Heart left ventricle (tissue), 16 donors: ENCODE data around the gene NADSYN1. TPM values are rescaled to one million over a fixed set of nuclear protein-coding genes. Genes with fewer than 3 reads are reported as not detected.
"Not testable (repeated sequence)": the region's sequence is repeated elsewhere in the genome, so short reads cannot be mapped to it uniquely, and the experiment has no call there.

Experiments used
- ATAC-seq, 4 donors: fragments of 200-7000 bp; cut with Tn5 transposase; one replicate each; pipeline ENCODE4 v1.9.1; 2020 to 2022; ENCODE audit warnings: moderate library complexity in 4 of 4, mild to moderate bottlenecking in 3 of 4, moderate number of reproducible peaks in 1 of 4
- DNase-seq, 5 donors: peaks; one replicate each; pipeline ENCODE4 v3.0.0-alpha.2; 2020
- H3K27ac ChIP-seq, 12 donors: fragments of 200-600 bp; sonication (generic) in 4 of 12; one replicate each; pipeline versions ENCODE4 v1.5.0 to v1.8.0; 2016 to 2022; ENCODE audit warnings: mild to moderate bottlenecking in 2 of 12
- H3K27me3 ChIP-seq, 9 donors: fragments of 200-600 bp; sonication (generic) in 2 of 9; one replicate each; pipeline versions ENCODE4 v1.5.1 to v1.8.0; 2016 to 2022; ENCODE audit warnings: mild to moderate bottlenecking in 3 of 9
- H3K36me3 ChIP-seq, 9 donors: fragments of 200-600 bp; sonication (generic) in 2 of 9; one replicate each; pipeline versions ENCODE4 v1.5.0 to v1.8.0; 2018 to 2022; ENCODE audit warnings: mild to moderate bottlenecking in 2 of 9
- H3K4me1 ChIP-seq, 12 donors: fragments of 200-600 bp; sonication (generic) in 4 of 12; one replicate each; pipeline versions ENCODE4 v1.5.0 to v1.8.0; 2016 to 2022; ENCODE audit warnings: mild to moderate bottlenecking in 3 of 12
- H3K4me3 ChIP-seq, 12 donors: fragments of 200-600 bp; sonication (generic) in 4 of 12; one replicate each; pipeline versions ENCODE4 v1.5.0 to v1.8.0; 2017 to 2022; ENCODE audit warnings: mild to moderate bottlenecking in 9 of 12, moderate library complexity in 4 of 12
- H3K9me3 ChIP-seq, 12 donors: fragments of 200-600 bp; sonication (generic) in 4 of 12; one replicate each; pipeline versions ENCODE4 v1.5.0 to v1.8.0; 2016 to 2022; ENCODE audit warnings: mild to moderate bottlenecking in 1 of 12
- CTCF ChIP-seq, 12 donors: fragments of 200-600 bp; sonication (generic) in 4 of 12; IDR thresholded peaks; one replicate each; pipeline versions ENCODE4 v1.5.0 to v1.8.0; 2018 to 2022; ENCODE audit warnings: antibody characterized with exemption in 12 of 12, mild to moderate bottlenecking in 5 of 12
- POLR2A ChIP-seq, 2 donors: fragments of 450-650 bp; IDR thresholded peaks; one replicate each; pipeline ENCODE4 v1.6.1; 2017; ENCODE audit warnings: antibody characterized with exemption in 2 of 2, mild to moderate bottlenecking in 2 of 2, moderate library complexity in 2 of 2
- WGBS, 4 donors: extraction: QIAGEN DNeasy Blood & Tissue Kit in 2 of 4; methylation state at CpG; one replicate each; pipeline versions ENCODE4 v1.1.5 to v1.1.7; 2013 to 2018; 5-methylcytosine and 5-hydroxymethylcytosine counted together
- intact Hi-C, 10 donors: fragments of 100-400 bp; cut with DNase I; formaldehyde crosslinking; loops; one replicate each; pipeline versions ENCODE4 v1.11.1 to v1.14.2; 2022
- polyA plus RNA-seq, 2 donors: library from polyadenylated mRNA; stranded (reverse); fragments of 200-250 nt; gene quantifications; one replicate each; pipeline ENCODE4 v1.2.3, GENCODE V29; 2013
- total RNA-seq, 9 donors: library from RNA; depleted of rRNA in 2 of 9; stranded (reverse); fragments of >200 nt in 2 of 9; fragmentation: NEBNext Ultra II Directional in 3 of 9; extraction: Animal tissue kit (Norgen Biotek cat#: 25700) in 3 of 9; gene quantifications; one replicate each; pipeline versions ENCODE4 v1.1.0 to v1.2.4, GENCODE V29; 2016 to 2023
- donor health status: ischemic (EF 13 %, LVEDD 7.1; RV severe dilation, severe dysfunction).
- donor health status: healthy with polysubstance abuse.
- donor health status: DM: no; HTN: yes; CAD: no.
- donor health status: DM: no; HTN: no; CAD: no.
- donor health status: ischemic (EF 25% LVEDD 6.9; RV normal size, moderate dysfunction).
- donor health status: ischemic (EF 25% LVEDD 5.7; RV mildly dilated, moderate dysfunction).
- donor health status: healthy.
- donor health status: DM: yes; HTN: yes; CAD: no.
- donor health status: ischemic (EF 35%, LVEDD 5.7; RV mildly dilated, moderate dysfunction).
- donor health status: nonischemic (EF 11% LVEDD 7.7; RV severe dilation, severe dysfunction).
- donor health status: DM: yes; HTN: yes; CAD: no.
- donor health status: PGD.
- donor health status: ischemic (EF 29% LVEDD 5.4; RV normal size, mild dysfunction).
- donor health status: nonischemic (EF 23%, LVEDD 6.1; RV moderate dilation, normal function).

The NADSYN1 gene
- total and polyA plus RNA-seq, 11 donors: 11.4 to 41.9 (median 19.4) TPM

- DNase-seq: no peak
- no peak for ATAC-seq
- WGBS, 4 donors: 74 to 86% (median 83%) methylated on average over 4 of the region's 4 CpGs
- TF ChIP-seq CTCF (IDR thresholded peaks at IDR 0.05): no peak
- no peak for TF ChIP-seq POLR2A (IDR thresholded peaks at IDR 0.05)
- H3K4me1 ChIP-seq: no peaks in the 10 kb centered on the region
- no peak overlapping the region for H3K27ac ChIP-seq
- no peaks in the 10 kb centered on the region for H3K27me3 ChIP-seq
- H3K9me3 ChIP-seq: no peaks in the 10 kb centered on the region
- intact Hi-C loops: no loop called here
- no peak overlapping the region for H3K4me3 ChIP-seq
- no peaks in the 10 kb centered on the region for H3K36me3 ChIP-seq
Measured at GRCh38 chr11:71538666-71538990, 85.6 kb downstream of the NADSYN1 start.

- no peak for TF ChIP-seq POLR2A (IDR thresholded peaks at IDR 0.05)
- no peak for TF ChIP-seq CTCF (IDR thresholded peaks at IDR 0.05)
- Histone ChIP-seq H3K27ac (no peak overlapping the region), H3K4me3 (no peak overlapping the region), H3K36me3 (no peaks in the 10 kb centered on the region), H3K4me1 (no peaks in the 10 kb centered on the region), H3K9me3 (no peaks in the 10 kb centered on the region), H3K27me3 (no peaks in the 10 kb centered on the region)
- WGBS, 4 donors: 77 to 84% (median 82%) methylated on average over 11 of the region's 11 CpGs
- DNase-seq (no peak), ATAC-seq (no peak)
- intact Hi-C loops: no loop called here
Measured at GRCh38 chr11:71539017-71539416, 86.0 kb downstream of the NADSYN1 start.

GRCh38 chr11:71539971-71540370 lies 87.0 kb downstream of the NADSYN1 start:
- H3K9me3 ChIP-seq, H3K4me1 ChIP-seq, DNase-seq, H3K27ac ChIP-seq, H3K27me3 ChIP-seq, H3K4me3 ChIP-seq, intact Hi-C loops, H3K36me3 ChIP-seq, ATAC-seq: not testable (repeated sequence)
- 92 to 96% (median 94%) methylated on average over 11 of the region's 11 CpGs for WGBS, 4 donors

GRCh38 chr11:71540521-71541304 lies 87.7 kb downstream of the NADSYN1 start:
- H3K27me3 ChIP-seq, H3K27ac ChIP-seq, H3K9me3 ChIP-seq, H3K4me3 ChIP-seq, ATAC-seq, DNase-seq, H3K36me3 ChIP-seq, intact Hi-C loops, H3K4me1 ChIP-seq: not testable (repeated sequence)
- WGBS, 4 donors: 82 to 89% (median 84%) methylated on average over 9 of the region's 9 CpGs

GRCh38 chr11:71542382-71542781 lies 89.4 kb downstream of the NADSYN1 start:
- H3K27me3 ChIP-seq: peaks cover 0 to 4% (median 0%) of the 10 kb centered on the region in 9 donors
- DNase-seq: no peak
- no peaks in the 10 kb centered on the region for H3K4me1 ChIP-seq
- ATAC-seq: no peak
- H3K4me3 ChIP-seq: no peak overlapping the region
- intact Hi-C loops: no loop called here
- no peaks in the 10 kb centered on the region for H3K36me3 ChIP-seq
- TF ChIP-seq CTCF (IDR thresholded peaks at IDR 0.05) (no peak), POLR2A (IDR thresholded peaks at IDR 0.05) (no peak)
- H3K27ac ChIP-seq: no peak overlapping the region
- H3K9me3 ChIP-seq: no peaks in the 10 kb centered on the region
- WGBS, 4 donors: 81 to 93% (median 87%) methylated on average over 7 of the region's 7 CpGs
